ENCODE data around the gene RPL37.
"Not testable (repeated sequence)": the region's sequence is repeated elsewhere in the genome, so short reads cannot be mapped to it uniquely, and the experiment has no call there.

Gene RPL37

DNA sequence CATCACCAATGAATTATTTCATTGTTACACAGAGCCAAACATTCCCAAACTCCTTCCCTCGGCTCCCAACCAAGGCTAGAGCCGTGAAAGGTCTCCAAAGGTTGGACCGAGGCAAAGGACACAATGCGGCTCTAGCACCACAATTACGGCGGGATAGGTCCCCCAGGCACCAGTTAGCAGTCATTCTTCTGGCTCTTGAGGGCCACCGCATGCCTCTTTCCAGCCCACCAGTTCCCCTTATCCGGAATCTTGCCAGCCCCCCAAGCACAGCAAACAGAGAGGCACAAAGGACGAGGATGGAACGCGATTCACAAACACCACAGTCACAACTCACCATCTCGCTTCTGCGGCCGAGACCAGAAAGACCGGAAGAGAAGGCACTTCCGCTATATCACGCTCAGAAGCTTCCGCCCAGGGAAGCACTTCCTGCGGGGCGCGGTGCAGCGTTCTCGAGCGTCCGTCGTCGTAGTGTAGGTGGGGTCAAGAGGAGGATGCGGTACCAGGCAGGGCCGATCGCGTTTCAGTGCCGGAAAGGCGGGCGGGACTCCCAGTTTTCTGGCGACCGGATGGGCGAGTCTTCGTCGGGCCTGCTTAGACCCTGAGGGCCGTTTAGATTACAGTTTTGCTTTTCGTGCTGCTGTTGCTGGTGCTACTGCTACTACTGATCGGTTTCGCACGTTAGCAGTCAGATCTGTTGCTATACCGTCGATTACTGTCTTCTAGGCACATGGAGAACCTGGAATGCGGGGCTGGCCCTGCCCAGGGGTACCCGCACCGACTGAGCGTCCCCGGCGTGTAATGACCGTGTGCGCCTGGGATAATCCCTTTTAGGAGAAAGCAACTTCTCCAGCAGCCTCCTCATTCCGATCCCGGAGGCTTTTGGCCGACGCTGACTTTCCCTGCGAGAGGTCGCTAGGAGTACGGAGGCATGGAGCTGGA lies at the start of gene RPL37:
TSS of gene RPL37 (minus strand) at position 374 of the 939 bp plus-strand sequence. CDS start at position 337, 37 bp downstream.
- DNase-seq (ENCODE audit: low read depth in 2 of 2, low spot score in 1 of 2): peak; percentile 79 to 87

DNA sequence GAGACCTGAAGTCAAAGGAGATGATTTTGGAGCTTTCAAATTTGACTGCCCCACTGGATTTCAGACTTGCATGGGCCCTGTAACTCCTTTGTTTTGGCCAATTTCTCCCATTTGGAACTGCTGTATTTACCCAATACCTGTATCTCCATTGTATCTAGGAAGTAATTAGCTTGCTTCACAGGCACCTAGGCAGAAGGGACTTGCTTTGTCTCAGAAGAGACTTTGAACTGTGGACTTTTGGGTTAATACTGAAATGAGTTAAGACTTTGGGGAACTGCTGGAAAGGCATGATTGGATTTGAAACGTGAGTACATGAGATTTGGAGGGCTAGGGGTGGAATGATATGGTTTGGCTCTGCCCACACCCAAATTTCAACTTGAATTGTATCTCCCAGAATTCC lies 48.0 kb upstream of the RPL37 start:
- DNase-seq (ENCODE audit: low read depth in 2 of 2, low spot score in 1 of 2): not testable (repeated sequence)

DNA sequence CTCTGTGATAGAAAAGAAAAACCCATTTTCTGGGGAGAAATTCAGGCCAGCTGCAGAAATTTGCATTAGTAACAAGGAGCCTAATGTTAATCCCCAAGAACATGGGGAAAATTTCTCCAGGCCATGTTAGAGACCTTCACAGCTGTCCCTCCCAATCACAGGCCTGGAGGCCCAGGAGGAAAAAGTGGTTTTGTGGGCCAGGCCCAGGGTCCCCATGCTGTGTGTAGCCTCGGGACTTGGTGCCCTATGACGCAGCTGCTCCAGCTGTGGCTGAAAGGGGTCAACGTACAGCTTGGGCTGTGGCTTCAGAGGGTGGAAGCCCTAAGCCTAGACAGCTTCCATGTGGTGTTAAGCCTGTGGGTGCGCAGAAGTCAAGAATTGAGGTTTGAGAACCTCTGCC lies 47.3 kb upstream of the RPL37 start:
- no peak for DNase-seq (ENCODE audit: low read depth in 2 of 2, low spot score in 1 of 2)

GRCh38 chr5:40879163-40879942 lies 44.3 kb upstream of the RPL37 start:
- no peak for DNase-seq (ENCODE audit: low read depth in 2 of 2, low spot score in 1 of 2)

GRCh38 chr5:40877371-40877988 lies 42.5 kb upstream of the RPL37 start:
- DNase-seq (ENCODE audit: low read depth in 2 of 2, low spot score in 1 of 2): no peak

DNA sequence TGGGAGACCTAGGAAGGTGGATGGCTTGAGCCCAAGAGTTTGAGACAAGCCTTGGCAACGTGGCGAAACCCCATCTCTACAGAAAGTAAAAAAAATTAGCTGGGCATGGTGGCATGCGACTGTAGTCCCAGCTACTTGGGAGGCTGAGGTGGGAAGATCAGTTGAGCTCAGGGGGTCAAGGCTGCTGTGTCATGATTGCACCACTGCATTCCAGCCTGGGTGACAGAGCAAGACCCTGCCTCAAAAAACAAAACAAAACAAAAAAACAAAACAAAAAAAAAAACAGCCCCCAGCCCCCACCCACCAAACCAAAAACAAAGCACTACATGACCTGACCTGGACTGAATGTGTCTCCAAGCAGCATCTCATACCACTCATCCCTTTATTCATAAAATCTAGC lies 40.9 kb upstream of the RPL37 start:
- DNase-seq (ENCODE audit: low read depth in 2 of 2, low spot score in 1 of 2): no peak

GRCh38 chr5:40873286-40873880 lies 38.4 kb upstream of the RPL37 start:
- DNase-seq (ENCODE audit: low read depth in 2 of 2, low spot score in 1 of 2): no peak

DNA sequence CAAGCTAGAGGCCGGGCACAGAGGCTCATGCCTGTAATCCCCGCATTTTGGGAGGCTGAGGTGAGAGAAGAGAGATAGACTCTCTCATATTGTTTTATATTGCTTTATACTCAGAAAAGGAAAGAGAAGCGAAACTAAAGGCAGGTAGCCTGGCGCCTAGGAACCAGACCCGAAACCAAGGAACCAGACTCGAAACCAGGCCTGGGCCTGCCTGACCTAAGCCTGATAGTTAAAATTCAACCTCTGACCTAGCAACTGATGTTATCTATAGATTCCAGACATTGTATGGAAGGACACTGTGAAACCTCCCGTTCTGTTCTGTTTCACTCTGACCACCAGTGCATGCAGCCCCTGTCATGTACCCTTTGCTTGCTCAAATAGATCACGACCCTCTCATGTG lies 37.2 kb upstream of the RPL37 start:
- not testable (repeated sequence) for DNase-seq (ENCODE audit: low read depth in 2 of 2, low spot score in 1 of 2)

DNA sequence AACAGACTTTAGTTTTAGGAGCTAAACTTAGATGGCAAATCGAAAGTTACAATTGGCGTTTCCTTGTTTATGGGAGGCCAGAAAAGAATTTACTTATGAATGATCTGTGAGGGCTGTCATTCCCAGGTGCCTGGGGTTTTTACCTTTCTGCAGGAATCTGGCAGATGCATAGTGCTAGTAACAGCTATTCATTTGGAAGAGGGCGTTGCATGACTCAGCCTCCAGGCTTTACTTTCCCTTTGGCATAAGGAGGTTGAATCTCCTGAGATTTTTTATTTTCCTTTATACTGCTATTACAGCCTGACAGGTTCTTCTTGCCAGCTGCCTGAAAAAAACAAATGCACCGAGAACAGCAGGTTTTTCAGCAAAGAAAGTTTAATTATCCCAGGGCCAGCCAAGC lies 36.2 kb upstream of the RPL37 start:
- no peak for DNase-seq (ENCODE audit: low read depth in 2 of 2, low spot score in 1 of 2)

- DNase-seq (ENCODE audit: low read depth in 2 of 2, low spot score in 1 of 2): no peak
Observed at GRCh38 chr5:40869384-40869783, 34.4 kb upstream of the RPL37 start.

DNA sequence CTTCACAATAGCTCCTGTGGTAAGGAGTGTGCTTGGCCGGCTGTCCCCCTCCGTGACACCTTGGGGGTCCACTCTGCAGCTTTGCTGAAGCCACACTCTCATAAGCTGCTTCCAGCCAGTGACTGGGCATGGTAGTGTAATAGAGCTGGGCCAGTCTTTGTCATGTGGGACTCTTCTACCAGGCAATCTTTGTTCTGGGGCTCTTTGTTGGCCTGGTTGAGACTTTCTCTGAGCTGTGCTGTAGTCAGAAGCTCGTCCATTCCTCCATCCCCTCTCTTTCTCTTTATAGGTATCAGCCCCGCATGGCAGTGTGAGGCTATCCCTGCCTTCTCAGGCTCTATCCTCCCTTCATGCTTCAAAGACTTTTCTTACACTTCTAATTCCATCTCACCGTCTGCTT lies 31.8 kb upstream of the RPL37 start:
- no peak for DNase-seq (ENCODE audit: low read depth in 2 of 2, low spot score in 1 of 2)

GRCh38 chr5:40865004-40865403 lies 30.0 kb upstream of the RPL37 start:
- DNase-seq (ENCODE audit: low read depth in 2 of 2, low spot score in 1 of 2): not testable (repeated sequence)

DNA sequence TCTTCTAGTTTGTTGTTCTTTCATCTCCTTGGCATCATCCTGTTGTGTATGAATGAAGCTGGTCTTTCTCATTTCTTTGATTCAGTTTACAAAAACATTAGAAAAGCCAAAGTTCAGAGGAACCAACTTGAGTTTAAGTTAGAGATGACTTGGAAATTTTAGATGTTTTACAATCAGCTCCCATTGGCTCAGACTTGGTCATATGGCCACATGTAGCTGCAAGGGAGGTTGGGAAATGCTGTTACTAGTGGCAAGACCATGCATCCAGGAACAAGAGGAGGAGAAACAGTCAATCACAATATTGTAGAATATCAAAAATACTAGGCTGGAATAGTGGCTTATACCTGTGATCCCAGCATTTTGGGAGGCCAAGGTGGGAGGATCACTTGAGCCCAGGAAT lies 25.7 kb upstream of the RPL37 start:
- DNase-seq (ENCODE audit: low read depth in 2 of 2, low spot score in 1 of 2): no peak

- no peak for DNase-seq (ENCODE audit: low read depth in 2 of 2, low spot score in 1 of 2)
Observed at GRCh38 chr5:40853632-40854192, 18.7 kb upstream of the RPL37 start.

- no peak for DNase-seq (ENCODE audit: low read depth in 2 of 2, low spot score in 1 of 2)
Observed at GRCh38 chr5:40847525-40847924, 12.5 kb upstream of the RPL37 start.

DNA sequence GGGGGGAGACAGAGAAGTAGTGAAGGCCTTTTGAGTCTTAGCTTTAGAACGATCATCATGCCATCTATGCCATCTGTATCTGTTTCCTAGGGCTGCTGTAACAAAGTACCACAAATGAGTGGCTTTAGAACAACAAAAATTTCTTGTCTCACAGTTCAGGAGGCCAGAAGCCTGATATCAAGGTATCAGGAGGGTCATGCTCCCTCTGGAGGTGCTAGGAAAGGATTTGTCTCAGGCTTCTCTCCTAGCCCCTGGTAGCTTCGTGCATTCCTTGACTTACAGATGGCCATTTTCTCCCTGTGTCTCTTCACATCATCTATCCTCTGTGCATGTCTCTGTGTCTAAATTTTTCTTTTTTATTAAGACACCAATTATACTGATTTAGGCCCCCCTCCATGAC lies 11.3 kb upstream of the RPL37 start:
- no peak for DNase-seq (ENCODE audit: low read depth in 2 of 2, low spot score in 1 of 2)

DNA sequence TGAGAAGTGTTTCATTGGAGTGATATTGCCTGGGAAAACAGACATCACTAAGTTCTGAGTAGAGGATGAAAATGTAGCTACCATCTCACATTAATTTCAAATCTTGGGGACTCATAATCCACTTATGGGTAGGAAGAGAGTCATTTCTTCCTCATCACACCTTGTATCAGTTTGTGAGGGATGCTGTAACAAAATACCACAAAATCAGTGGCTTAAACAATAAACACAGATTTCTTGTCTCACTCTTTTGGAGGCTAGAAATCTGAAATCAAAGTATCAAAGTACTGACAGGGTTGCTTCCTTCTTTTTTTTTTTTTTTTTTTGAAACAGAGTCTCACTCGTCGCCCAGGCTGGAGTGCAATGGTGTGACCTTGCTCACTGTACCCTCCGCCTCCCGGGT lies 9.5 kb upstream of the RPL37 start:
- DNase-seq (ENCODE audit: low read depth in 2 of 2, low spot score in 1 of 2): no peak

DNA sequence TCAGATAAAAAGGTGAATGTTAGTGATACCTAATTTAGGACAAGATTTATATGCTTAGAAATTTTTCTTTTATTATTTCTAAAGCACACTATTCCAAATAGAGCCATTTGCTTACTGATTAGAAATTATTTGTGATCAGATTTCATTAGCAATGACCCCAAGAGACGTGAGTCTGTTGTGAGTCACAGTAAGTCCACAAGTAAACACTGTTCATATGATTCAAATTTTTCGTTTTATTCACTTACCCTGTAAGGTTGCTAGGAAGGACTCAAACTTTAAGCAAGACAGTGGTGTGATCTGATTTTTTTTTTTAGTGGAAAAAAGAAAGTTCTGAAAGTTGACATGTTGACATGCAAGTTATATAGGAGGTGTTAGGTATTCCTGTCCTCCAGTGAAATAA lies 7.3 kb upstream of the RPL37 start:
- DNase-seq (ENCODE audit: low read depth in 2 of 2, low spot score in 1 of 2): no peak

GRCh38 chr5:40841068-40841805 lies 6.2 kb upstream of the RPL37 start, which contains the start of gene CARD6:
TSS of gene CARD6 (plus strand) at chr5:40841367. CDS start at chr5:40841383, 16 bp downstream.
- no peak for DNase-seq (ENCODE audit: low read depth in 2 of 2, low spot score in 1 of 2)

DNA sequence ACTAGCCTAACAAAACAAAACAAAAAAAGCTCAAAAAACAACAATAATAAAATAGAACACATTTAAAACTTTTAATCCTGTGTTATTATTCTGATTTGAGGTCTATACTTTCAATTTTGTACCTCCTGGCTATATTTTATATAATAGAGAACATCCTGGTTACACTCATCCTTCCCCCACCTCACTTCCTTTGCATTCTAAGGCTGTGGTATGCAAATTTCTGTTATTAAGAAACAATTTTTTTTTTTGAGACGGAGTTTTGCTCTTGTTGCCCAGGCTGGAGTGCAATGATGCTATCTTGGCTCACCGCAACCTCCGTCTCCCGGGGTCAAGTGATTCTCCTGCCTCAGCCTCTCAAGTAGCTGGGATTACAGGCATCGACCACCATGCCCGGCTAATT lies 3.1 kb upstream of the RPL37 start:
- DNase-seq (ENCODE audit: low read depth in 2 of 2, low spot score in 1 of 2): no peak
